H1 (cell line): ENCODE measurements around the gene RBSN. TPM values are rescaled to one million over a fixed set of nuclear protein-coding genes. Genes with fewer than 3 reads are reported as not detected.

Source experiments
- CTCF ChIA-PET: fragments of 300-600 bp; sonication (Branson Sonifier 250); formaldehyde crosslinking; loops from one replicate; lab custom pipeline; 2021; ENCODE audit not compliant: partially characterized antibody; lab: Charles Lee
- POLR2A ChIA-PET: fragments of 300-600 bp; sonication (Branson Sonifier 250); formaldehyde crosslinking; loops from one replicate; lab custom pipeline; 2021; ENCODE audit warnings: inconsistent platforms; ENCODE audit not compliant: partially characterized antibody; lab: Charles Lee
- DNase-seq, 2 experiments: peaks; one replicate each; pipeline versions ENCODE4 v3.0.0 to v3.0.0-alpha.2; 2010 to 2022; ENCODE audit warnings: low spot score in 2 of 2, low read depth in 1 of 2, mixed read lengths in 1 of 2
- FAIRE-seq: peaks from 2 replicates; lab custom pipeline; 2011; peaks lifted over from hg19 to GRCh38; lab: Jason Lieb, UNC
- H2AFZ ChIP-seq: 2 replicates; pipeline ENCODE4 v1.8.1; 2012; ENCODE audit warnings: low read length, inconsistent platforms
- H2AK5ac ChIP-seq: 2 replicates; pipeline ENCODE4 v1.6.1; 2013; ENCODE audit warnings: low read depth, low read length
- H2BK120ac ChIP-seq: replicated peaks from 2 replicates; pipeline ENCODE3; 2013; ENCODE audit warnings: low read depth, low read length, inconsistent platforms
- H2BK12ac ChIP-seq: 2 replicates; pipeline ENCODE4 v1.6.1; 2013; ENCODE audit warnings: low read depth, low read length
- H2BK15ac ChIP-seq: 2 replicates; pipeline ENCODE4 v1.6.1; 2013; ENCODE audit warnings: low read length
- H2BK20ac ChIP-seq: 2 replicates; pipeline ENCODE4 v1.6.1; 2013; ENCODE audit warnings: low read length
- H2BK5ac ChIP-seq: 2 replicates; pipeline ENCODE4 v1.6.1; 2013; ENCODE audit warnings: low read depth, low read length
- H3K14ac ChIP-seq: 2 replicates; pipeline ENCODE4 v1.6.1; 2013; ENCODE audit warnings: inconsistent platforms; ENCODE audit not compliant: insufficient read length
- H3K18ac ChIP-seq: 2 replicates; pipeline ENCODE4 v1.6.1; 2013; ENCODE audit warnings: low read length; ENCODE audit errors: extremely low read depth
- H3K23ac ChIP-seq: 2 replicates; pipeline ENCODE4 v1.6.1; 2013; ENCODE audit warnings: inconsistent platforms; ENCODE audit not compliant: insufficient read length
- H3K23me2 ChIP-seq: 2 replicates; pipeline ENCODE4 v1.6.1; 2013; ENCODE audit warnings: low read depth, low read length
- H3K27ac ChIP-seq: 2 replicates; pipeline ENCODE4 v1.6.1; 2011; ENCODE audit warnings: low read depth, low read length, inconsistent platforms
- H3K27me3 ChIP-seq, 4 experiments: replicated peaks in 1 of 4; 1 replicate in 1 of 4; 2 replicates in 3 of 4; pipeline versions ENCODE4 v1.6.1 to v1.8.1; 2011 to 2013; ENCODE audit warnings: low read length in 3 of 4, mild to moderate bottlenecking in 3 of 4, inconsistent platforms in 2 of 4, mixed read lengths in 2 of 4, moderate library complexity in 1 of 4; ENCODE audit not compliant: control insufficient read depth in 3 of 4, insufficient read depth in 3 of 4; ENCODE audit errors: extremely low read depth in 1 of 4
- H3K36me3 ChIP-seq, 4 experiments: 2 replicates each; pipeline versions ENCODE4 v1.6.1 to v1.8.1; 2011 to 2013; ENCODE audit warnings: mild to moderate bottlenecking in 4 of 4, low read length in 3 of 4, moderate library complexity in 2 of 4, control low read depth in 1 of 4, inconsistent platforms in 1 of 4; ENCODE audit not compliant: insufficient read depth in 4 of 4, control insufficient read depth in 2 of 4
- H3K4ac ChIP-seq: replicated peaks from 2 replicates; pipeline ENCODE3; 2013; ENCODE audit warnings: low read length, low read depth, mixed read lengths, inconsistent platforms; ENCODE audit not compliant: insufficient read length
- H3K4me1 ChIP-seq, 4 experiments: replicated peaks in 1 of 4; 1 replicate in 1 of 4; 2 replicates in 3 of 4; pipeline versions ENCODE4 v1.6.1 to v1.8.1; 2011 to 2013; ENCODE audit warnings: low read length in 3 of 4, inconsistent platforms in 2 of 4, mixed read lengths in 1 of 4; ENCODE audit not compliant: insufficient read depth in 4 of 4, control insufficient read depth in 3 of 4
- H3K4me2 ChIP-seq, 2 experiments: 2 replicates each; pipeline versions ENCODE4 v1.6.1 to v1.8.1; 2011 to 2013; ENCODE audit warnings: low read depth in 2 of 2, low read length in 2 of 2, control low read depth in 1 of 2, inconsistent platforms in 1 of 2, mild to moderate bottlenecking in 1 of 2; ENCODE audit not compliant: insufficient read depth in 1 of 2
- H3K4me3 ChIP-seq, 4 experiments: fragments of 200-600, 300-600 bp in 1 of 4; sonication (generic), shearing (Covaris generic), sonication (Bioruptor Twin) in 1 of 4; 2 replicates each; pipeline versions ENCODE4 v1.5.1 to v1.8.1; 2011 to 2016; ENCODE audit warnings: low read length in 4 of 4, low read depth in 3 of 4, control low read depth in 2 of 4, inconsistent platforms in 2 of 4, mild to moderate bottlenecking in 2 of 4, mixed read lengths in 1 of 4, moderate library complexity in 1 of 4; ENCODE audit not compliant: insufficient read depth in 2 of 4; ENCODE audit errors: extremely low read depth in 1 of 4
- H3K56ac ChIP-seq: replicated peaks from 2 replicates; pipeline ENCODE3; 2013; ENCODE audit warnings: low read depth, mild to moderate bottlenecking, mixed read lengths, low read length, inconsistent platforms; ENCODE audit not compliant: insufficient read length
- H3K79me1 ChIP-seq: 2 replicates; pipeline ENCODE4 v1.6.1; 2013; ENCODE audit warnings: low read depth, low read length, control low read depth
- H3K79me2 ChIP-seq, 2 experiments: 2 replicates each; pipeline versions ENCODE4 v1.6.1 to v1.8.1; 2012 to 2013; ENCODE audit warnings: low read length in 2 of 2, mild to moderate bottlenecking in 2 of 2, inconsistent platforms in 1 of 2; ENCODE audit not compliant: insufficient read depth in 2 of 2, control insufficient read depth in 1 of 2
- H3K9ac ChIP-seq, 4 experiments: replicated peaks in 1 of 4; 1 replicate in 1 of 4; 2 replicates in 3 of 4; pipeline versions ENCODE4 v1.6.1 to v1.8.1; 2011 to 2013; ENCODE audit warnings: low read depth in 3 of 4, low read length in 3 of 4, control low read depth in 2 of 4, mild to moderate bottlenecking in 2 of 4, moderate library complexity in 2 of 4, inconsistent platforms in 1 of 4; ENCODE audit errors: extremely low read depth in 1 of 4
- H3K9me3 ChIP-seq, 2 experiments: 2 replicates each; pipeline versions ENCODE4 v1.6.1 to v1.8.1; 2012 to 2013; ENCODE audit warnings: mild to moderate bottlenecking in 2 of 2, moderate library complexity in 2 of 2, control low read depth in 1 of 2, inconsistent platforms in 1 of 2, low read depth in 1 of 2, low read length in 1 of 2, mixed read lengths in 1 of 2; ENCODE audit not compliant: insufficient read depth in 2 of 2
- H4K20me1 ChIP-seq, 2 experiments: replicated peaks in 1 of 2; 2 replicates each; pipeline versions ENCODE3 to v1.8.1; 2011 to 2013; ENCODE audit warnings: inconsistent platforms in 2 of 2, low read length in 2 of 2, mild to moderate bottlenecking in 1 of 2; ENCODE audit not compliant: insufficient read depth in 2 of 2, control insufficient read depth in 1 of 2
- H4K5ac ChIP-seq: 2 replicates; pipeline ENCODE4 v1.6.1; 2013; ENCODE audit warnings: low read length, low read depth, mixed read lengths, inconsistent platforms; ENCODE audit not compliant: insufficient read length
- H4K8ac ChIP-seq: 2 replicates; pipeline ENCODE4 v1.8.0; 2013; ENCODE audit warnings: mild to moderate bottlenecking, moderate library complexity, low read length, inconsistent platforms; ENCODE audit not compliant: insufficient read depth; ENCODE audit errors: extremely low read depth
- H4K91ac ChIP-seq: replicated peaks from 2 replicates; pipeline ENCODE3; 2013; ENCODE audit warnings: low read length, mixed read lengths, inconsistent platforms; ENCODE audit not compliant: insufficient read length
- ASH2L ChIP-seq: fragments of 200-600, 300-600 bp; sonication (generic); IDR thresholded peaks from one replicate; pipeline ENCODE4 v1.7.1; 2017; ENCODE audit warnings: low read length
- CHD2 ChIP-seq: IDR thresholded peaks from 2 replicates; pipeline ENCODE4 v1.6.1; 2012; ENCODE audit warnings: low read length, improper control_type of control experiment
- CTCF ChIP-seq, 3 experiments: IDR thresholded peaks; 1 replicate in 2 of 3; 2 replicates in 1 of 3; pipeline versions ENCODE4 v1.5.1 to v1.6.1; 2011; ENCODE audit warnings: low read length in 3 of 3, mild to moderate bottlenecking in 3 of 3, inconsistent platforms in 2 of 3, low read depth in 1 of 3, moderate library complexity in 1 of 3; ENCODE audit not compliant: insufficient read depth in 1 of 3; ENCODE audit errors: control extremely low read depth in 1 of 3
- KDM5A ChIP-seq: fragments of 200-600 bp; IDR thresholded peaks from 2 replicates; pipeline ENCODE4 v1.7.1; 2012; ENCODE audit warnings: mild to moderate bottlenecking, low read length, inconsistent platforms, mixed read lengths
- POLR2A ChIP-seq, 2 experiments: IDR thresholded peaks; 1 replicate in 1 of 2; 2 replicates in 1 of 2; pipeline ENCODE4 v1.6.1; 2011; ENCODE audit warnings: low read depth in 2 of 2, low read length in 2 of 2, mild to moderate bottlenecking in 2 of 2; ENCODE audit errors: control extremely low read depth in 1 of 2
- POLR2AphosphoS5 ChIP-seq: IDR thresholded peaks from 2 replicates; pipeline ENCODE4 v1.6.1; 2011; ENCODE audit warnings: low read depth, low read length
- ZNF274 ChIP-seq: IDR thresholded peaks from 2 replicates; pipeline ENCODE4 v1.7.0; 2012; ENCODE audit warnings: low read length, borderline replicate concordance; ENCODE audit errors: extremely low read depth
- WGBS, 2 experiments: shearing (Covaris generic) in 1 of 2; methylation state at CpG; one replicate each; pipeline versions ENCODE4 v1.1.6 to v1.1.7; 2013 to 2015; ENCODE audit warnings: low lambda C conversion rate in 2 of 2, mixed read lengths in 2 of 2, inconsistent platforms in 1 of 2, low coverage in 1 of 2, missing lambda C conversion rate in 1 of 2; ENCODE audit not compliant: insufficient replicate concordance in 2 of 2, insufficient coverage in 1 of 2, insufficient read length in 1 of 2; ENCODE audit errors: extremely low coverage in 1 of 2, missing lambda C conversion rate in 1 of 2; 5-methylcytosine and 5-hydroxymethylcytosine counted together
- polyA plus RNA-seq, 7 experiments: library from polyadenylated mRNA; depleted of rRNA in 3 of 7; stranded (reverse) in 5 of 7; unstranded in 2 of 7; fragments of >200 nt in 5 of 7; fragments of 200-250 nt in 2 of 7; gene quantifications; 1 replicate in 5 of 7; 2 replicates in 1 of 7; 4 replicates in 1 of 7; pipeline versions ENCODE4 v1.2.1 to v1.2.3, GENCODE V29; 2011 to 2013; ENCODE audit warnings: missing spikeins in 2 of 7, mixed read lengths in 2 of 7
- total RNA-seq: library from RNA; stranded (reverse); fragmentation: NEBNext Ultra II Directional; extraction: Animal tissue kit (Norgen Biotek cat#: 25700); gene quantifications from 2 replicates; pipeline ENCODE4 v1.2.1, GENCODE V29; 2021

RBSN gene
- total and polyA plus RNA-seq, 2 of the 8 experiments (the other 6 are each of a cell fraction or from before 2014, with no cell fraction given) = 5.9 to 20.0 TPM

GRCh38 chr3:15023719-15024118 lies 75.2 kb downstream of the RBSN start:
- DNase-seq = no peak
- Histone ChIP-seq H4K8ac (no peak overlapping the region), H2BK5ac (no peak overlapping the region), H4K20me1 (peaks cover 1 to 3% of the 10 kb centered on the region in 2 experiments), H3K36me3 (peaks cover 14 to 79% (median 59%) of the 10 kb centered on the region in 4 experiments), H3K18ac (no peak overlapping the region), H3K79me2 (no peaks in the 10 kb centered on the region), H2BK120ac (no peak overlapping the region), H3K56ac (no peak overlapping the region), H3K4me3 (no peak overlapping the region), H3K4me2 (no peak overlapping the region), H2AK5ac (no peak overlapping the region), H2BK20ac (no peak overlapping the region), H3K9me3 (no peaks in the 10 kb centered on the region), H2BK12ac (no peak overlapping the region), H2BK15ac (no peak overlapping the region), H3K4ac (no peak overlapping the region), H3K9ac (no peak overlapping the region), H3K23me2 (no peaks in the 10 kb centered on the region), H2AFZ (no peak overlapping the region), H3K79me1 (no peaks in the 10 kb centered on the region; the same call in 1 of the 2 replicates), H3K27ac (no peak overlapping the region), H3K27me3 (no peaks in the 10 kb centered on the region), H3K4me1 (peaks cover 0 to 4% (median 3%) of the 10 kb centered on the region in 4 experiments; a peak in 2 of 7 replicates), H3K23ac (no peak overlapping the region), H4K5ac (no peak overlapping the region), H3K14ac (no peak overlapping the region), H4K91ac (no peak overlapping the region)
- whole genome bisulfite sequencing, 2 experiments = 92% methylated on average over 2 of the region's 2 CpGs; no CpG with 5 or more reads in 1 of the 2 experiments
- POLR2A ChIA-PET = interaction anchor here (0.9 to 3.6 kb wide), 2 partner anchors 13 to 27 kb away, joined by 3 to 9 read pairs; no protein-coding TSS in a partner anchor
- CTCF ChIA-PET = interaction anchor here (0.7 to 2.6 kb wide), 7 partner anchors 9 to 103 kb away, joined by 3 to 7 read pairs (median 3); no protein-coding TSS in a partner anchor
- no peak for FAIRE-seq
- TF ChIP-seq POLR2AphosphoS5 (no peak), CTCF (IDR thresholded peaks at IDR 0.05; ENCODE audit: control extremely low read depth in 1 of 3, insufficient read depth in 1 of 3, low read depth in 1 of 3, low read length in 3 of 3) (no peak), POLR2A (IDR thresholded peaks at IDR 0.05; ENCODE audit: control extremely low read depth in 1 of 2, low read depth in 2 of 2, low read length in 2 of 2) (no peak), ASH2L (no peak), ZNF274 (no peak), KDM5A (no peak), CHD2 (no peak)
